Keratinocyte (primary cell): ENCODE measurements around the gene ZNF749. TPM values are rescaled to one million over a fixed set of nuclear protein-coding genes. Genes with fewer than 3 reads are reported as not detected.

ENCODE experiments used
- DNase-seq: peaks from one replicate; pipeline ENCODE4 v3.0.0-alpha.2; 2011; ENCODE audit warnings: low read depth, missing footprints, low spot score
- FAIRE-seq: peaks from 2 replicates; lab custom pipeline; 2011; peaks lifted over from hg19 to GRCh38; lab: Jason Lieb, UNC
- H2AFZ ChIP-seq: 2 replicates; pipeline ENCODE4 v1.6.0; 2012; ENCODE audit warnings: low read length, control low read depth, inconsistent platforms; ENCODE audit not compliant: control insufficient read depth
- H3K27ac ChIP-seq: 2 replicates; pipeline ENCODE4 v1.5.1; 2011; ENCODE audit warnings: low read length; ENCODE audit not compliant: control insufficient read depth, insufficient read depth
- H3K27me3 ChIP-seq: 3 replicates; pipeline ENCODE4 v1.6.0; 2011; ENCODE audit warnings: low read length; ENCODE audit not compliant: control insufficient read depth, insufficient read depth; ENCODE audit errors: extremely low read depth
- H3K36me3 ChIP-seq, 2 experiments: 2 replicates in 1 of 2; 3 replicates in 1 of 2; pipeline ENCODE4 v1.5.1; 2011; ENCODE audit warnings: low read length in 2 of 2, mild to moderate bottlenecking in 1 of 2; ENCODE audit not compliant: control insufficient read depth in 2 of 2, insufficient read depth in 2 of 2; ENCODE audit errors: extremely low read depth in 1 of 2
- H3K4me1 ChIP-seq: 3 replicates; pipeline ENCODE4 v1.5.1; 2011; ENCODE audit warnings: low read length; ENCODE audit not compliant: control insufficient read depth, insufficient read depth; ENCODE audit errors: extremely low read depth
- H3K4me2 ChIP-seq: 3 replicates; pipeline ENCODE4 v1.6.0; 2011; ENCODE audit warnings: low read depth, low read length; ENCODE audit not compliant: control insufficient read depth, insufficient read depth; ENCODE audit errors: extremely low read depth
- H3K4me3 ChIP-seq, 3 experiments: fragments of 200-600 bp in 1 of 3; sonication (generic) in 1 of 3; 2 replicates in 2 of 3; 3 replicates in 1 of 3; pipeline ENCODE4 v1.5.1; 2011 to 2016; ENCODE audit warnings: low read length in 3 of 3, mild to moderate bottlenecking in 3 of 3, control low read depth in 2 of 3, inconsistent platforms in 1 of 3, low read depth in 1 of 3, mixed read lengths in 1 of 3, mixed run types in 1 of 3, moderate library complexity in 1 of 3; ENCODE audit not compliant: control insufficient read depth in 2 of 3, insufficient read depth in 2 of 3; ENCODE audit errors: extremely low read depth in 1 of 3
- H3K79me2 ChIP-seq: 2 replicates; pipeline ENCODE4 v1.6.0; 2012; ENCODE audit warnings: low read length; ENCODE audit not compliant: control insufficient read depth, insufficient read depth
- H3K9ac ChIP-seq: 3 replicates; pipeline ENCODE4 v1.6.0; 2011; ENCODE audit warnings: low read length; ENCODE audit not compliant: control insufficient read depth, insufficient read depth; ENCODE audit errors: extremely low read depth
- H3K9me1 ChIP-seq: 3 replicates; pipeline ENCODE4 v1.6.0; 2011; ENCODE audit warnings: low read length; ENCODE audit not compliant: control insufficient read depth, insufficient read depth; ENCODE audit errors: extremely low read depth
- H3K9me3 ChIP-seq: 2 replicates; pipeline ENCODE4 v1.5.1; 2012; ENCODE audit warnings: low read depth, low read length; ENCODE audit not compliant: control insufficient read depth
- H4K20me1 ChIP-seq: 3 replicates; pipeline ENCODE4 v1.6.0; 2011; ENCODE audit warnings: low read length; ENCODE audit not compliant: control insufficient read depth, insufficient read depth; ENCODE audit errors: extremely low read depth
- EZH2 ChIP-seq: IDR thresholded peaks from one replicate; pipeline ENCODE4 v1.6.1; 2012; ENCODE audit warnings: inconsistent platforms, mild to moderate bottlenecking, low read length, moderate library complexity
- dilution Hi-C: fragments of 300-500 bp; cut with MboI; formaldehyde crosslinking; loops from one replicate; pipeline ENCODE4 v1.7.0; 2020; ENCODE audit warnings: low sequenced_read_pairs; ENCODE audit not compliant: extremely low pct_ligation_motif_present
- polyA plus RNA-seq, 5 experiments: library from polyadenylated mRNA; depleted of rRNA in 3 of 5; stranded (reverse) in 3 of 5; stranded (forward) in 1 of 5; unstranded in 1 of 5; fragments of >200 nt; gene quantifications; 1 replicate in 1 of 5; 2 replicates in 3 of 5; 3 replicates in 1 of 5; pipeline versions ENCODE4 v1.2.1 to v1.2.3, GENCODE V29; 2011 to 2012; ENCODE audit warnings: missing spikeins in 2 of 5, low read depth in 1 of 5, low replicate concordance in 1 of 5
- TF ChIP-seq, protein P1 (sequence below), 3 experiments: IDR thresholded peaks in 1 of 3; conservative IDR thresholded peaks in 1 of 3; optimal IDR thresholded peaks in 1 of 3; 2 replicates in 2 of 3; 3 replicates in 1 of 3; pipeline versions ENCODE3 to v1.5.1; 2011; ENCODE audit warnings: low read length in 3 of 3, mild to moderate bottlenecking in 3 of 3, moderate library complexity in 2 of 3, control low read depth in 1 of 3, inconsistent platforms in 1 of 3; ENCODE audit not compliant: insufficient read depth in 2 of 3; ENCODE audit errors: extremely low read depth in 1 of 3

ZNF749 gene
- polyA plus RNA-seq, 1 donor (not counting 4 experiments of a cell fraction or from before 2014, with no cell fraction given): 6.3 TPM

DNA sequence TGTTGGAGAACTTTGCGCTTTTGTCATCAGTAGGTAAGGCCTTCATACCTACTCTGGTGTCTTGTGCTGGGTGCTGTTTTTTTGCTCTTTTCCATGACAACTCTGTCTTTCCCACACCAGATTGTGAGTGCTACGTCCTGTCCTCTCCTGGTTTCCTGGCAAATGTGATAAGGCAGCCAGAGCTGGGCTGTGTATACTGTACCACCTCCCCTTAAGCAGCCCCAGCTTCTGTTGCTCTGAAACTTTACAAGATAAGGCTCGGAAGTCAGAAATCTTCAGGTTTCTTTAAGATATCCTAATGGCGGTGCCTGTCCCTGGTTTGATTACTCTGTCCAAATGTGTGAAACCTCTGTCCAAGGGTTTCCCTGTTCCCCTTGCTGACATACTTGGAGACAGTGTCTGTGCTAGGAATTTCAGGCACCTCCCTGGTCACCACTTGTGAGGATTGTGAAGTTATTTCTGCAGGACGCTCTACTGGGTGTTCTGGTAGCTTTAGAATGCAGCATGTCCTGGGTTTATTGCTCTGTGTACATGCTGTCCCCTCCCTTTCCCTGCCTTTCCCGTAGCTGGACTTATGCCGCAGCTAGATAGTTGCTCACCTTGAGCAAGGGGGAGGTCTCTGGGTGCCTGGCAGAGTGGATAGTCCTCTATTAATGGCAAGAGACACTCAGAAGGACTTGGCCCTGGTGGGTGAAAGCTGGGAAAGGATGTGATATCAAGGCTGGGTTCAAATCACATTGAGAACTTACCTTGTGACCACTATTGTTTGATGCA is 7.0 kb downstream of the ZNF749 start:
- no peak overlapping the region for H3K9ac ChIP-seq
- peaks cover 2% of the 10 kb centered on the region for H3K9me3 ChIP-seq
- peaks cover 17 to 27% of the 10 kb centered on the region in 2 experiments for H3K36me3 ChIP-seq
- H3K79me2 ChIP-seq: peaks cover 53% of the 10 kb centered on the region
- H3K27me3 ChIP-seq: no peaks in the 10 kb centered on the region
- H3K9me1 ChIP-seq: no peaks in the 10 kb centered on the region
- no peaks in the 10 kb centered on the region for H4K20me1 ChIP-seq
- TF ChIP-seq EZH2: no peak
- TF ChIP-seq, protein P1, sequence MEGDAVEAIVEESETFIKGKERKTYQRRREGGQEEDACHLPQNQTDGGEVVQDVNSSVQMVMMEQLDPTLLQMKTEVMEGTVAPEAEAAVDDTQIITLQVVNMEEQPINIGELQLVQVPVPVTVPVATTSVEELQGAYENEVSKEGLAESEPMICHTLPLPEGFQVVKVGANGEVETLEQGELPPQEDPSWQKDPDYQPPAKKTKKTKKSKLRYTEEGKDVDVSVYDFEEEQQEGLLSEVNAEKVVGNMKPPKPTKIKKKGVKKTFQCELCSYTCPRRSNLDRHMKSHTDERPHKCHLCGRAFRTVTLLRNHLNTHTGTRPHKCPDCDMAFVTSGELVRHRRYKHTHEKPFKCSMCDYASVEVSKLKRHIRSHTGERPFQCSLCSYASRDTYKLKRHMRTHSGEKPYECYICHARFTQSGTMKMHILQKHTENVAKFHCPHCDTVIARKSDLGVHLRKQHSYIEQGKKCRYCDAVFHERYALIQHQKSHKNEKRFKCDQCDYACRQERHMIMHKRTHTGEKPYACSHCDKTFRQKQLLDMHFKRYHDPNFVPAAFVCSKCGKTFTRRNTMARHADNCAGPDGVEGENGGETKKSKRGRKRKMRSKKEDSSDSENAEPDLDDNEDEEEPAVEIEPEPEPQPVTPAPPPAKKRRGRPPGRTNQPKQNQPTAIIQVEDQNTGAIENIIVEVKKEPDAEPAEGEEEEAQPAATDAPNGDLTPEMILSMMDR (optimal IDR thresholded peaks at IDR 0.05 in 1 of 3, IDR thresholded peaks at IDR 0.05 in 1 of 3, conservative IDR thresholded peaks at IDR 0.05 in 1 of 3; ENCODE audit: extremely low read depth in 1 of 3, insufficient read depth in 2 of 3, low read length in 3 of 3): no peak
- no peak overlapping the region for H3K4me3 ChIP-seq
- no peak overlapping the region for H3K4me2 ChIP-seq
- H2AFZ ChIP-seq: no peak overlapping the region
- H3K4me1 ChIP-seq: no peaks in the 10 kb centered on the region
- DNase-seq (no peak), FAIRE-seq (no peak)
- dilution Hi-C loops: no loop called here
- H3K27ac ChIP-seq: no peak overlapping the region

DNA sequence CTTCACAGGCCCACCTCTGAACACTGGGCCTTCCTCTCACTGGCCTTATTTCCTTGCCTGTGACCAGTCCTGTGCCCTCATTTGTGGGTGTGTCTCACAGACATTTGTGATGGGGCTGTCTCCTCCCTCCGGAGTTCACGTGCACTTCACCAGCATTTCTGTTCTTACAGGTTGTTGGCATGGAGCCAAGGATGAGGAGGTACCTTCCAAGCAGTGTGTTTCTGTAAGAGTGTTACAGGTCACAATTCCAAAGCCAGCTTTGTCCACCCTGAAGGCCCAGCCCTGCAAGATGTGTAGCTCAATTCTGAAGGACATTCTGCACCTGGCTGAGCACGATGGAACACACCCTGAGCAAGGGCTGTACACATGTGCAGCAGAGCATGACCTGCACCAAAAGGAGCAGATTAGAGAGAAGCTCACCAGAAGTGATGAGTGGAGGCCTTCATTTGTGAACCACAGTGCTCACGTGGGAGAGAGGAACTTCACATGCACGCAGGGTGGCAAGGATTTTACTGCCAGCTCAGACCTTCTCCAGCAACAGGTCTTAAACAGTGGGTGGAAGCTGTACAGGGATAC is 8.1 kb downstream of the ZNF749 start:
- DNase-seq: no peak
- no peaks in the 10 kb centered on the region for H3K9me1 ChIP-seq
- H3K36me3 ChIP-seq: peaks cover 17 to 25% of the 10 kb centered on the region in 2 experiments
- FAIRE-seq: no peak
- H3K4me3 ChIP-seq: no peak overlapping the region
- H3K27me3 ChIP-seq: no peaks in the 10 kb centered on the region
- TF ChIP-seq, protein P1 (optimal IDR thresholded peaks at IDR 0.05 in 1 of 3, IDR thresholded peaks at IDR 0.05 in 1 of 3, conservative IDR thresholded peaks at IDR 0.05 in 1 of 3; ENCODE audit: extremely low read depth in 1 of 3, insufficient read depth in 2 of 3, low read length in 3 of 3): no peak
- TF ChIP-seq EZH2: no peak
- no peak overlapping the region for H2AFZ ChIP-seq
- H3K4me1 ChIP-seq: no peaks in the 10 kb centered on the region
- H4K20me1 ChIP-seq: no peaks in the 10 kb centered on the region
- H3K79me2 ChIP-seq: peaks cover 45% of the 10 kb centered on the region
- dilution Hi-C loops: no loop called here
- no peak overlapping the region for H3K4me2 ChIP-seq
- no peak overlapping the region for H3K9ac ChIP-seq
- H3K9me3 ChIP-seq: peaks cover 2% of the 10 kb centered on the region
- H3K27ac ChIP-seq: no peak overlapping the region
